GM12872 (cell line): ENCODE data around the gene MAP3K5.

Experiments
- CTCF ChIP-seq: IDR thresholded peaks from 3 replicates; pipeline ENCODE4 v1.5.1; 2011; ENCODE audit warnings: low read depth, mild to moderate bottlenecking, low read length, moderate library complexity; ENCODE audit not compliant: insufficient read depth

Gene MAP3K5

DNA sequence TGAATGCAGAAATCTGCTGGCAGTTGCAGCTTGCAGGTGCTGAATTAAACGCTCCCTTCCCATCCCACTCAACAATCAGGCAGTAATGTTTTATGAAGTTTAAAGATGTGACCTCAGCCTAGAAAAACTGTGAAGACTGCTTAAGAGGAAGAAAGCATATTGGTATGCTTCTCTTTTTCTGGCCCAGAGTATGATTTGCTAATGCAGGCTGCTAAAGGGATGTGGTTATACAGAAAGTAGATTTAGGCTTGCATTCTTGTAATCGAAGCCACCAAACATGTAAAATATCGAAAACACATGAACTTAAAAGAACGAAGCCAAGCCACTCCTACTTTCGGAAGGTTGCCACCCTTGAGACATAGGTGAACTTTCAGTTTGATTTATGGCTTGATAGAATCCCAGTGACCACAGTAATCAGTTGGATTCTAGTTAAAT is 40.7 kb downstream of the MAP3K5 start:
- no peak for TF ChIP-seq CTCF

DNA sequence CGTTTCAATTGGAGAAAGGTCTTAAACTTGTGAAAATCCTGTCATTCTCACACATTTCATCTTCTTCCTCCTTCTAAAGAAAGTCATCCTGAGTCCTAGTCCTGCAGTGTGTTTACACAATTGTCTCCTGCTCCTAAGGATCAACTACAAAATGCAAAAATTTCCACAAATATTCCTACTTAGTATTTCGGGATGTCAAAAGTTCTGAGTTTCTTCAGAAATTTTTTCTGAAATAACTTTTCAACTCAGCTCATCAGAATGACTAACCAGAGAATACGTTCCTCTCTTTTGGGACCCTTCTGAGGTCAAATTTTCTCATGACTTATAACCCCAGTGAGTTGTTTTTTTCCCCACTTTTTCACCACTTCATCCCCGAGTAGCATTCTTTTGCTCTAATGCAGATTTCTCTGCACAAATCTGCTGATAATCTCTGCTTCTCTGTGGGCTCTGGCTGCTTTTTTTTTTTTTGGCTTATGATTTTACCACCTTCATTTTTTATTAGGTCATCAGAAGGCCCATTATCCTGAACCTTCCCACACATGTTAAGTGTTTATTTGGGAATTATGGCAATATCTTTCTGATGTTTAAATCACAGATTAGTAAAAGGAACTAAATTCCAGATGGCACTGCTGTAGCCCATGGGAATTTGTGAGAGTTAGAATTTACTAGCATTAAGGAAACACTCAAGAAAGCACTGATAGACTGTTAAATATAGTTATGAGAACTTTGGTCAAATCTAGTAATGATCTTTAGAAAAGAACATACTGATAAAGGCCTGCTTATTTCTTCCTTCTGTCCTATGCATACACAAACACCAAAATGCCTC is 41.4 kb downstream of the MAP3K5 start:
- no peak for TF ChIP-seq CTCF

DNA sequence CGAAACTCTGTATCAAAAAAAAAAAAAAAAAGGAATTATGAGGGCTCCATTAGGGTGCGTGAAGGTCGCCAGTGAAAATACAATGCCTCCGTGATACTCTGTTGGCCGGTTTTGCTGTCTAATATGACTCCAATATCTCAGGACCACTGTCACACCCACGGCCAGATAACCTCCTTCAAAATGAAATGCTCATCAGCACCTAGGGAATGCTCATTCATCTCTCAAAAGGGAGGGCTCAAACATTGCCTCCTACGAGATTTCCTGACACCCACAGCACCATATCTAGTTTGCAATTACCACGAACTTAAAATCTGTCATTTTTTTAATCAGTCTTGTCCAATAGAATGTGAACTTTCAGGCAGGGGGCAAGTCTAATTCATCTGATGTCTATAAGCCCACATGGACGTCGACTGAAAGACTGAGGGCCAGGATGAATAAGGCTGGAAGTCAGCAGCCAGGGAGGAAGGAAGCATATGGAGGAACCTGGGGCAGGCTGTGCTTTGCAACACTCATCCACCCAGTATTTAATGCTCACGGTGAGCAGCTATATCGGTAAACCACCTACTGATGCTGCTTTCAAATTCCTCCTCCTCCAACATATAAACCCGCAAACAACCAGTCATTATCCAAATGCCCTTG is 42.8 kb downstream of the MAP3K5 start:
- no peak for TF ChIP-seq CTCF

- no peak for TF ChIP-seq CTCF
Observed at GRCh38 chr6:136747507-136747906, 44.8 kb downstream of the MAP3K5 start.

- TF ChIP-seq CTCF, result no peak
Observed at GRCh38 chr6:136745300-136745699, 47.0 kb downstream of the MAP3K5 start.

DNA sequence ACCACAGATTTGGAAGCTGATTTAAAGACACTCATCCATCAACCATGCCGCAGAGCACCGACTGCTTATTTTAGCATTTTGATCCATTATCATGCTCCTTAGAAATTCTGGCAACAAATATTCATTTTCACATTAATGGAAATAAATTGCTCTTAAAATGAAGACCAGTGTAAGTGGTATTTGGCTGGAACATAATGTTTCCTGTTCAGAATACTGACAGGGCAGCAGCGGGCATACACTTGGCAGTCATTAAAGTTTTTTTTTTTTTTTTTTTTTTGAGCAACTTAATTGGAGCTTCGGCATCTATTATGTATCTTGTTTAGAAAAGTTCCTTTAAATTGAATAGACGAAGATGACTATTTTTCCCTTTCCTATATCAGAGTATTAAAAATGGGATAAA is 47.4 kb downstream of the MAP3K5 start:
- TF ChIP-seq CTCF, result no peak

- TF ChIP-seq CTCF, result no peak
Observed at GRCh38 chr6:136742125-136742524, 50.2 kb downstream of the MAP3K5 start.
